Measurements from ENCODE around the gene FGF1.

The FGF1 gene

DNA sequence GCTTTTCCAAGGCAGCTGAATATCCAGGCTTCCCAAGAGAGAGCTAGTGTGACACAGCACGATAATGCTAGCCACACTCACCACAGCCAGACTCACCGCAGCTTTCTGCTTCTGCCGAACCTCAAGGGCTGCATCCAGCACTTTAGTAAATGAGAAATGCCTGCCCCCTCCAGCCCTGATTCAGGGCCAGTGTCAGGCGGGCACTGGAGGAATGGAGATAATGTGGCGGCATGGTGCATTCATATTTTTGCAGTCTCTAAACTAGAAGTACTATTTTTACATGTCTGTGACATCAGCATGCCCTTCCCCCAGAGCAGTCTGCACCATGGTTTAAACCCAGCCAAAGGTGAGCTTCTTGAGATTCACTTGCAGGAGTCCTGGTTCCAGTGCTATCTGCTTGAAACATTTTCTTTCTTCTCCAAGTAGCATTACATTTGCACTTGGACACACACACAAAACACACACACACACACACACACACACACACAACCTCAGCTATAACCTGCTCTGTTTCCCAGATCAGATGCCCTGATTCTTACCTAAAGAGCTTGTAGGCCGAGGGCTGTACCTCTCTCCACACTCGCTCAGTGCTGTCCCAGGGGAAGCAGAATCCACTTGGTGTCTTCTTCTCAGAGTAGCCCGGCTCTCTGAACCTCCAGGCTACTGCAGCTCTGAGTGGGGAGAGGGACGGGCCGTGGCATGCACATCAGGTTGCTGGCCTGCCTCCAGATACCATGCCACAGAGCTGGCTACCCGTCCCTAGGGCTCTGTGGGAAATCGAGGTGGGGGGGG lies at the start of gene FGF1:
Gene FGF1 (minus strand): TSS at position 673 of the 792 bp plus-strand sequence. CDS start 71,963 bp downstream, outside the sequence.
- Histone ChIP-seq H3K27me3 (ENCODE audit: control insufficient read depth, insufficient read depth, low read length) (no peaks in the 10 kb centered on the region), H3K9me3 (ENCODE audit: control insufficient read depth, low read length) (no peaks in the 10 kb centered on the region), H2AFZ (peak within 1 kb of the TSS; percentile 69), H3K27ac (no peak within 1 kb of the TSS), H3K36me3 (ENCODE audit: control insufficient read depth, insufficient read depth, low read length) (no peaks in the 10 kb centered on the region), H3K4me2 (ENCODE audit: low read length) (no peak within 1 kb of the TSS), H3K9ac (no peak within 1 kb of the TSS), H3K4me3 (ENCODE audit: low read depth, low read length) (no peak within 1 kb of the TSS), H3K79me2 (no peaks in the 10 kb centered on the region), H3K4me1 (peaks cover 7% of the 10 kb centered on the region)
- TF ChIP-seq, protein P1, sequence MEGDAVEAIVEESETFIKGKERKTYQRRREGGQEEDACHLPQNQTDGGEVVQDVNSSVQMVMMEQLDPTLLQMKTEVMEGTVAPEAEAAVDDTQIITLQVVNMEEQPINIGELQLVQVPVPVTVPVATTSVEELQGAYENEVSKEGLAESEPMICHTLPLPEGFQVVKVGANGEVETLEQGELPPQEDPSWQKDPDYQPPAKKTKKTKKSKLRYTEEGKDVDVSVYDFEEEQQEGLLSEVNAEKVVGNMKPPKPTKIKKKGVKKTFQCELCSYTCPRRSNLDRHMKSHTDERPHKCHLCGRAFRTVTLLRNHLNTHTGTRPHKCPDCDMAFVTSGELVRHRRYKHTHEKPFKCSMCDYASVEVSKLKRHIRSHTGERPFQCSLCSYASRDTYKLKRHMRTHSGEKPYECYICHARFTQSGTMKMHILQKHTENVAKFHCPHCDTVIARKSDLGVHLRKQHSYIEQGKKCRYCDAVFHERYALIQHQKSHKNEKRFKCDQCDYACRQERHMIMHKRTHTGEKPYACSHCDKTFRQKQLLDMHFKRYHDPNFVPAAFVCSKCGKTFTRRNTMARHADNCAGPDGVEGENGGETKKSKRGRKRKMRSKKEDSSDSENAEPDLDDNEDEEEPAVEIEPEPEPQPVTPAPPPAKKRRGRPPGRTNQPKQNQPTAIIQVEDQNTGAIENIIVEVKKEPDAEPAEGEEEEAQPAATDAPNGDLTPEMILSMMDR (IDR thresholded peaks at IDR 0.05) = no peak

DNA sequence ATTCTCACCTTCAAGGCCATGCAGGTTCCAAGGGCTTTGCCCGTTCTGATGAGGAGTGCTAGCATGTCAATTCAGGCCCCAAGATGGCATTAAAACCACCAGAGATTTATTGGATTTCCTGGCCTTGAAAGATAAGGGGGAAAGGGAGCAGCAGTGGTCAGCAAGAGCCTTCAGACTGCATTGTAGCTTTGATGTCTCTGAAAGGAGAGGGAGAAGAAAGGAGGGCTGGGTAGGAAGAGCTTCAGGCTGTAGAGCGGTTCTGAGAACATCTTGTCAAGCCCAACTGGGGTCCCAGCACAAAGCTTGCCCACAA lies 41.8 kb upstream of the FGF1 start:
- H3K4me3 ChIP-seq (ENCODE audit: low read depth, low read length) = no peak overlapping the region
- H3K4me2 ChIP-seq (ENCODE audit: low read length) = no peak overlapping the region
- H3K27me3 ChIP-seq (ENCODE audit: control insufficient read depth, insufficient read depth, low read length) = no peaks in the 10 kb centered on the region
- no peak overlapping the region for H3K9ac ChIP-seq
- TF ChIP-seq, protein P1 (IDR thresholded peaks at IDR 0.05) = no peak
- no peaks in the 10 kb centered on the region for H3K36me3 ChIP-seq (ENCODE audit: control insufficient read depth, insufficient read depth, low read length)
- H3K9me3 ChIP-seq (ENCODE audit: control insufficient read depth, low read length) = no peaks in the 10 kb centered on the region
- H3K27ac ChIP-seq = no peak overlapping the region
- H3K4me1 ChIP-seq = no peaks in the 10 kb centered on the region
- no peaks in the 10 kb centered on the region for H3K79me2 ChIP-seq
- H2AFZ ChIP-seq = no peak overlapping the region

DNA sequence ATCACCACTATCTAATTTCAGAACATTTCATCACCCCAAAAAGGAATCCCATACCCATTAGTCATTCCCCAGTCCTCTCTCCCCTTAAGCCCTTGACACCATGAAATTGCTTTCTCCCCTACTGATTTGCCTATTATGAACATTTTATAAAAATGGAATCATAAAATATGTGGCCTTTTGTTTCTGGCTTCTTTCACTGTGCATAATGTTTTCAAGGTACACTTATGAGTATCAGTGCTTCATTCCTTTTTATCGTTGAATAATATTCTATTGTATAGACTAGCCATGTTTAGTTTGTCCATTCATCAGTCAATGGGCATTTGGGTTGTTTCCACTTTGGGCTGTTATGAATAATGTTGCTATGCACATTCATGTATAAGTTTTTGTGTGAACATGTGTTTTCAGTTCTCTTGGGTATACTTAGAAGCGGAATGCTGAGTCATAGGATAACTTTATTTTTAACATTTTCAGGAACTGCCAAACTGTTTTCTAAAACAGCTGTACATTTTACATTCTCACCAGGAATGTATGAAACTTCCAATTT lies 40.4 kb upstream of the FGF1 start:
- Histone ChIP-seq H2AFZ (no peak overlapping the region), H3K27me3 (ENCODE audit: control insufficient read depth, insufficient read depth, low read length) (no peaks in the 10 kb centered on the region), H3K9ac (no peak overlapping the region), H3K4me3 (ENCODE audit: low read depth, low read length) (no peak overlapping the region), H3K4me1 (no peaks in the 10 kb centered on the region), H3K79me2 (no peaks in the 10 kb centered on the region), H3K36me3 (ENCODE audit: control insufficient read depth, insufficient read depth, low read length) (no peaks in the 10 kb centered on the region), H3K4me2 (ENCODE audit: low read length) (no peak overlapping the region), H3K27ac (no peak overlapping the region), H3K9me3 (ENCODE audit: control insufficient read depth, low read length) (no peaks in the 10 kb centered on the region)
- TF ChIP-seq, protein P1 (IDR thresholded peaks at IDR 0.05) = no peak

DNA sequence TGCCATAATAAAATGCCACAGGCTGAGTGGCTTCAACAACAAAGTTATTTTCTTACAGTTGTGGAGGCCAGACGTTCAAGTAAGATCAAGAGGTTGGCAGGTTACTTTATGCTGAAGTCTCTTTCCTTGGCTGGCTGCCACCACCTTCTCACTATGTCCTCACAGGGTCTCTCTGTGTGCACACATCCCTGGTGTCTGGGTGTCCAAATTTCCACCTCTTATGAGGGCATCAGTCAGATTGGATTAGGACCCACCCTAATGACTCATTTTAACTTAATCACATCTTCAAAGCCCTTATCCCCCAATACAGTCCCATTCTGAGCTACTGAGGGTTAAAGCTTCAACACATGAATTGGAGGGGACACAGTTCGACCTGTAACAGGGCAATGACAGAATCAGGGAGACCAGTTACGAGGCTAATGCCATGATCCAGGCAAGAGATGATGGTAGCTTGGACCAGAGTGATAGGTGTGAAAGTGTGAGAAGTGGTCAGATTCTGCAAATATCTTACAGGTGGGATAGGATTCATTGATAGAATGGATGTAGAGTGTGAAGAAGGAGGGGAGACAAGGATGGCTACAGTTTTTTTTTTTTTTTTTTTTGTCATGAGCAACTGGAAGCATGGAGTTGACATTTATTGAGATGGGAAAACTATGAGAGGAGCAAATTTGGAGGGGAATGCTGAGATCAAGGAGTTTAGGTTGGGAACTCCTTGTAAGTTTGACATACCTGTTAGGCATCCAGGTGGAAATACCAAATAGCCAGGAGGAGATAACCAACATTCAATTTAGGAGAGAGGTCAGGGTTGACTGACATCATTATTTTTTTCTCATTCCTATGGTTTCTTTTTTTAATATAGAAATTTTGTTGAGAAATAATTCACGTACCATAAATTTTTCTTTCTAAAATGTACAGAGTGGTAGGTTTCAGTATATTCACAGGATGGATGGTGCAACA lies 39.6 kb upstream of the FGF1 start:
- H3K79me2 ChIP-seq = no peaks in the 10 kb centered on the region
- no peaks in the 10 kb centered on the region for H3K27me3 ChIP-seq (ENCODE audit: control insufficient read depth, insufficient read depth, low read length)
- H2AFZ ChIP-seq = no peak overlapping the region
- H3K9ac ChIP-seq = no peak overlapping the region
- no peaks in the 10 kb centered on the region for H3K9me3 ChIP-seq (ENCODE audit: control insufficient read depth, low read length)
- no peak overlapping the region for H3K4me3 ChIP-seq (ENCODE audit: low read depth, low read length)
- no peak overlapping the region for H3K27ac ChIP-seq
- no peak overlapping the region for H3K4me2 ChIP-seq (ENCODE audit: low read length)
- H3K36me3 ChIP-seq (ENCODE audit: control insufficient read depth, insufficient read depth, low read length) = no peaks in the 10 kb centered on the region
- TF ChIP-seq, protein P1 (IDR thresholded peaks at IDR 0.05) = no peak
- no peaks in the 10 kb centered on the region for H3K4me1 ChIP-seq

Measured in parathyroid adenoma (tissue), 2 donors.